DOHH2 (cell line): ENCODE data around the gene CILP.

ENCODE experiments used
- H3F3A ChIP-seq: fragments of 200-600 bp; sonication (generic), shearing (Covaris generic); 2 replicates; pipeline ENCODE4 v1.6.0; 2016; ENCODE audit warnings: antibody characterized with exemption, mild to moderate bottlenecking; ENCODE audit not compliant: control insufficient read depth, insufficient read depth
- H3K27ac ChIP-seq: fragments of 200-600 bp; sonication (generic); 2 replicates; pipeline ENCODE4 v1.5.1; 2014; ENCODE audit warnings: low read depth, mild to moderate bottlenecking, low read length, moderate library complexity
- H3K27me3 ChIP-seq: fragments of 200-600 bp; sonication (generic); 2 replicates; pipeline ENCODE4 v1.6.1; 2014; ENCODE audit warnings: mild to moderate bottlenecking, low read length, mixed read lengths; ENCODE audit not compliant: control insufficient read depth
- H3K36me3 ChIP-seq: fragments of 200-600 bp; sonication (generic); 2 replicates; pipeline ENCODE4 v1.6.1; 2014; ENCODE audit warnings: mild to moderate bottlenecking, low read length, moderate library complexity, mixed read lengths; ENCODE audit not compliant: control insufficient read depth
- H3K4me1 ChIP-seq: fragments of 200-600 bp; sonication (generic); 2 replicates; pipeline ENCODE4 v1.6.1; 2014; ENCODE audit warnings: mild to moderate bottlenecking, low read length, mixed read lengths; ENCODE audit not compliant: control insufficient read depth
- H3K4me2 ChIP-seq: fragments of 200-600 bp; sonication (generic); 2 replicates; pipeline ENCODE4 v1.6.0; 2014; ENCODE audit warnings: mild to moderate bottlenecking, low read length, moderate library complexity
- H3K4me3 ChIP-seq: fragments of 200-600 bp; sonication (generic); 2 replicates; pipeline ENCODE4 v1.5.1; 2014; ENCODE audit warnings: mild to moderate bottlenecking, low read length, mixed read lengths
- H3K79me2 ChIP-seq: fragments of 200-600 bp; sonication (generic); 2 replicates; pipeline ENCODE4 v1.6.1; 2014; ENCODE audit warnings: mild to moderate bottlenecking, low read length, mixed read lengths; ENCODE audit not compliant: control insufficient read depth
- H3K9me2 ChIP-seq: fragments of 200-600 bp; sonication (generic); replicated peaks from 2 replicates; pipeline ENCODE4 v1.6.1; 2014; ENCODE audit warnings: mild to moderate bottlenecking, low read length, mixed read lengths; ENCODE audit not compliant: control insufficient read depth
- H3K9me3 ChIP-seq: fragments of 200-600 bp; sonication (generic); 2 replicates; pipeline ENCODE4 v1.6.1; 2014; ENCODE audit warnings: antibody characterized with exemption, low read length, mixed read lengths; ENCODE audit not compliant: control insufficient read depth, insufficient read depth
- H4K20me1 ChIP-seq: fragments of 200-600 bp; sonication (generic); 2 replicates; pipeline ENCODE4 v1.6.0; 2014; ENCODE audit warnings: low read depth, mild to moderate bottlenecking, antibody characterized with exemption, low read length, moderate library complexity; ENCODE audit not compliant: control insufficient read depth, insufficient read depth
- EZH2phosphoT487 ChIP-seq: fragments of 200-600 bp; sonication (generic); IDR thresholded peaks from 2 replicates; pipeline ENCODE4 v1.6.1; 2017; ENCODE audit warnings: borderline replicate concordance, mild to moderate bottlenecking, antibody characterized with exemption, low read length, moderate library complexity, mixed read lengths
- TF ChIP-seq, protein P1 (sequence below): fragments of 200-600 bp; sonication (generic); IDR thresholded peaks from one replicate; pipeline ENCODE4 v1.5.1; 2014; ENCODE audit warnings: antibody characterized with exemption, mild to moderate bottlenecking, low read depth, low read length; ENCODE audit not compliant: poor library complexity, severe bottlenecking

CILP gene

DNA sequence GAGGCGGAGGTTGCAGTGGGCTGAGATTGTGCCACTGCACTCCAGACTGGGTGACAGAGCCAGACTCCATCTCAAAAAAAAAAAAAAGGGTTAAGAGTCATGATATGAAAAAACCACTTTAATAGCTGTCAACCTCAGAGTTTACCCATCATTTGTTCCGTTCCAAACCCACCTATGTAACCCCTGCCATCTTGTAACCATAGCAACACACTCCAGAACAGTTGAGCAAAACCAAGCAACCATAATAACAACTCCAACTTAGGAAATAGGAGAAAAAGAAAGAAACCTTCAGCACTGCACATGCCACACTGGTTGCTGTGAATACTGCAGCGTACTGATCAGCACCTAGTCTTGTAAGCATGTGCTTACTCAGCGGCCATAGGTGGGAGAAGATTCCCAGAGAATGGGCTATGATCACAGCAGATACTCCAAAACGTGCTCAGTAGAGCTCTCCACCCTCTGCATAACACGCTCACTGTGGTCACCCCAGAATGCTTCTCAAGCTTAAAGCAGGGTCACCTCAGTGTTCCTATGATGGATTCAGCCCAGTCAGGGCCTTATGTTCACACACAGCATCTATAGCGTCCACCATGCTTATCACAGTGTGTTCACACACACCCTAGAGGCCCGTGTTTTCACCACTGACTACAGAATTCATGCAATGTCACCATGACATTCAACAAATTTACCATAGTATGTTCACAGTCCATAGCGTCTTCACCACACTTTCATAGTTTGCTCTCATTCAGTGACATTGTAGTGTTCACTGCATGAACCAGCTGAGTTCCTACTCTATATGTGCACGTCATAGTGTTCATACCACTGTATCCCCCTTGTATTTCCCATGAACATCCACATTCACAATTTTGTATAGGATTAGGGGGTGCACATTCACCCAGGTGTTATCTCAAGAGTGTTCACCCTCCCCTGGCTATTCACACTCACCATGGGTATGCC, 6.5 kb upstream of the CILP start:
- Histone ChIP-seq H3K4me1 (no peaks in the 10 kb centered on the region), H4K20me1 (no peaks in the 10 kb centered on the region), H3K79me2 (no peaks in the 10 kb centered on the region), H3K27ac (no peak overlapping the region), H3K36me3 (no peaks in the 10 kb centered on the region), H3K4me2 (no peak overlapping the region), H3K9me2 (no peaks in the 10 kb centered on the region), H3K27me3 (0 out of 2 replicates have a peak, but pooled peaks cover 2% of the 10 kb centered on the region), H3K4me3 (no peak overlapping the region), H3K9me3 (no peaks in the 10 kb centered on the region), H3F3A (no peaks in the 10 kb centered on the region)
- no peak for TF ChIP-seq EZH2phosphoT487
- TF ChIP-seq, protein P1, sequence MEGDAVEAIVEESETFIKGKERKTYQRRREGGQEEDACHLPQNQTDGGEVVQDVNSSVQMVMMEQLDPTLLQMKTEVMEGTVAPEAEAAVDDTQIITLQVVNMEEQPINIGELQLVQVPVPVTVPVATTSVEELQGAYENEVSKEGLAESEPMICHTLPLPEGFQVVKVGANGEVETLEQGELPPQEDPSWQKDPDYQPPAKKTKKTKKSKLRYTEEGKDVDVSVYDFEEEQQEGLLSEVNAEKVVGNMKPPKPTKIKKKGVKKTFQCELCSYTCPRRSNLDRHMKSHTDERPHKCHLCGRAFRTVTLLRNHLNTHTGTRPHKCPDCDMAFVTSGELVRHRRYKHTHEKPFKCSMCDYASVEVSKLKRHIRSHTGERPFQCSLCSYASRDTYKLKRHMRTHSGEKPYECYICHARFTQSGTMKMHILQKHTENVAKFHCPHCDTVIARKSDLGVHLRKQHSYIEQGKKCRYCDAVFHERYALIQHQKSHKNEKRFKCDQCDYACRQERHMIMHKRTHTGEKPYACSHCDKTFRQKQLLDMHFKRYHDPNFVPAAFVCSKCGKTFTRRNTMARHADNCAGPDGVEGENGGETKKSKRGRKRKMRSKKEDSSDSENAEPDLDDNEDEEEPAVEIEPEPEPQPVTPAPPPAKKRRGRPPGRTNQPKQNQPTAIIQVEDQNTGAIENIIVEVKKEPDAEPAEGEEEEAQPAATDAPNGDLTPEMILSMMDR: no peak

DNA sequence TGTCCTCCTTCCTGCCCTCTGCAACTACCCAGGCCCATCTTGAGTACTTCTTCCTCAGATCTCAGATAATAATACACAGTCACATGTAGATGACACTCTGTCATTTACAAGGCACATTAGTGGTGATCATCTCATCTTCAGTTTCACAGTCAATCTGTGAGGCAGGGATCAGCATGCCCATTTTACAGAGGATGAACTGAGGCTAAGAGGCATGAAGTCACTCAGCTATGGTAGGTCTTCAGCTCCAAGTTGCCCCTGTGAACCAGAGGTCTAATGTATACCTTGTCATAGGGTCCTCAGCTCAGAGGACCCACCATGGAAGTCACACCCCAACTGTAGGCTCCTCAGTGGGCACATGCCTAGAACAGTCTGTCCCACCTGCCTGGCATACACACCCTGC, 4.2 kb upstream of the CILP start:
- Histone ChIP-seq H3K36me3 (no peaks in the 10 kb centered on the region), H3K4me3 (no peak overlapping the region), H4K20me1 (no peaks in the 10 kb centered on the region), H3K27ac (no peak overlapping the region), H3F3A (no peaks in the 10 kb centered on the region), H3K27me3 (no peaks in the 10 kb centered on the region), H3K9me2 (no peaks in the 10 kb centered on the region), H3K4me1 (peaks cover 12% of the 10 kb centered on the region), H3K4me2 (no peak overlapping the region), H3K79me2 (no peaks in the 10 kb centered on the region), H3K9me3 (no peaks in the 10 kb centered on the region)
- TF ChIP-seq, protein P1: no peak
- TF ChIP-seq EZH2phosphoT487: no peak

DNA sequence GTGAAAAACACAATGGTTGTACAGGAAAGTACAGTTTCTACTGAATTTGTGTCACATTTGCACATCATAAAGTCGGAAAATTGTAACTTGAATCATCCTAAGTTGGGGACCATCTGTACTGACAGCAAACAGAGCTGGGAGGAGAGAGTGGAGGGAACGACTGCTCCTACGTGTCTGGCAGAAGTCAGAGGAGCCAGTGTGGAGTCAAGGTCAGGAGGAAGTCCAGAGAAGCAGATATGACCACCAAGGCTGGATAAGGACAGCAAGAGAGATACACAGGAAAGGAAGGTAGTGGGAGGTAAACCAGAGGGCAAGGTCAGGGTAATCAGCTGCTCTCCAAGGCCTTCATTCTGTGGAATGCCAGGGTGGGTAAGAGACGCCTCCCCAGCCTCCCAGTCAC, 2.7 kb upstream of the CILP start:
- no peak for TF ChIP-seq EZH2phosphoT487
- TF ChIP-seq, protein P1: no peak
- Histone ChIP-seq H3K27ac (no peak overlapping the region), H3K79me2 (no peaks in the 10 kb centered on the region), H3K9me2 (no peaks in the 10 kb centered on the region), H3K36me3 (no peaks in the 10 kb centered on the region), H3K4me3 (no peak overlapping the region), H3K9me3 (no peaks in the 10 kb centered on the region), H3K27me3 (no peaks in the 10 kb centered on the region), H3F3A (no peaks in the 10 kb centered on the region), H3K4me1 (peaks cover 12% of the 10 kb centered on the region), H4K20me1 (no peaks in the 10 kb centered on the region), H3K4me2 (no peak overlapping the region)
